K562 (cell line): Measurements from ENCODE around the gene ATP8B4. TPM values are rescaled to one million over a fixed set of nuclear protein-coding genes. Genes with fewer than 3 reads are reported as not detected.

Experiments
- ATAC-seq: fragments of 200-7000 bp; cut with Tn5 transposase; 3 replicates; pipeline ENCODE4 v1.9.1; 2020; ENCODE audit warnings: moderate library complexity
- BruUV-seq: library from RNA; stranded (reverse); fragments of 400-500 nt; replicated peaks from 2 replicates; lab custom pipeline; 2021; lab: Mats Ljungman, UMichigan
- CTCF ChIA-PET: fragments of 300-600 bp; formaldehyde crosslinking; extraction: SDS; loops from one replicate; lab custom pipeline; 2021; ENCODE audit warnings: low intra/inter-chr PET ratio; lab: Yijun Ruan, JAX
- POLR2A ChIA-PET: fragments of 300-600, 350-650 bp; sonication (Branson Sonifier 250); formaldehyde crosslinking; extraction: SDS; loops from one replicate; lab custom pipeline; 2021; ENCODE audit warnings: antibody characterized with exemption, inconsistent platforms; lab: Yijun Ruan, JAX
- DNase-seq, 4 experiments: peaks; one replicate each; pipeline versions ENCODE4 v3.0.0 to v3.0.0-alpha.2; 2011 to 2018; ENCODE audit warnings: low spot score in 3 of 4, mixed read lengths in 3 of 4; ENCODE audit errors: extremely low read depth in 1 of 4
- FAIRE-seq: peaks from 2 replicates; lab custom pipeline; 2011; peaks lifted over from hg19 to GRCh38; lab: Jason Lieb, UNC
- H2AFZ ChIP-seq: 2 replicates; pipeline ENCODE4 v1.6.0; 2011; ENCODE audit warnings: low read depth, low read length, control low read depth, inconsistent platforms
- H3K27ac ChIP-seq: fragments of 200-600 bp; 3 replicates; pipeline ENCODE4 v1.8.0; 2011; ENCODE audit warnings: low read depth, mild to moderate bottlenecking, control low read depth, inconsistent platforms, low read length, moderate library complexity, mixed read lengths; ENCODE audit errors: extremely low read depth
- H3K27me3 ChIP-seq, 2 experiments: fragments of 300-600 bp in 1 of 2; 2 replicates in 1 of 2; 3 replicates in 1 of 2; pipeline versions ENCODE4 v1.6.0 to v1.8.0; 2011; ENCODE audit warnings: inconsistent platforms in 2 of 2, low read length in 2 of 2, mild to moderate bottlenecking in 1 of 2, mixed read lengths in 1 of 2, moderate library complexity in 1 of 2; ENCODE audit not compliant: control insufficient read depth in 2 of 2, insufficient read depth in 2 of 2
- H3K36me3 ChIP-seq: fragments of 300-600 bp; 3 replicates; pipeline ENCODE4 v1.8.0; 2011; ENCODE audit warnings: mild to moderate bottlenecking, low read length, inconsistent platforms; ENCODE audit not compliant: control insufficient read depth, insufficient read depth
- H3K4me1 ChIP-seq, 2 experiments: fragments of 200-600 bp in 1 of 2; replicated peaks in 1 of 2; 2 replicates in 1 of 2; 3 replicates in 1 of 2; pipeline versions ENCODE4 v1.5.1 to v1.8.0; 2011; ENCODE audit warnings: inconsistent platforms in 2 of 2, low read length in 2 of 2, mild to moderate bottlenecking in 1 of 2, mixed read lengths in 1 of 2, moderate library complexity in 1 of 2; ENCODE audit not compliant: control insufficient read depth in 2 of 2, insufficient read depth in 2 of 2
- H3K4me2 ChIP-seq: 2 replicates; pipeline ENCODE4 v1.6.1; 2011; ENCODE audit warnings: low read length, control low read depth, inconsistent platforms, mixed read lengths; ENCODE audit not compliant: insufficient read depth
- H3K4me3 ChIP-seq: fragments of 200-600 bp; sonication (generic), shearing (Covaris generic); 2 replicates; pipeline ENCODE4 v1.5.1; 2016; ENCODE audit warnings: control low read depth, inconsistent platforms
- H3K79me2 ChIP-seq: fragments of 200-600 bp; 3 replicates; pipeline ENCODE4 v1.8.0; 2011; ENCODE audit warnings: low read length, inconsistent platforms; ENCODE audit not compliant: control insufficient read depth, insufficient read depth
- H3K9ac ChIP-seq, 2 experiments: 2 replicates each; pipeline versions ENCODE4 v1.6.0 to v1.6.1; 2011; ENCODE audit warnings: low read depth in 2 of 2, low read length in 2 of 2, control low read depth in 1 of 2, inconsistent platforms in 1 of 2, mild to moderate bottlenecking in 1 of 2, mixed read lengths in 1 of 2; ENCODE audit not compliant: insufficient read depth in 1 of 2
- H3K9me1 ChIP-seq: one replicate; pipeline ENCODE4 v1.6.0; 2011; ENCODE audit warnings: inconsistent platforms, mild to moderate bottlenecking, low read length, moderate library complexity; ENCODE audit not compliant: control insufficient read depth, insufficient read depth
- H3K9me3 ChIP-seq: replicated peaks from 2 replicates; pipeline ENCODE4 v1.5.1; 2011; ENCODE audit warnings: low read depth, low read length, inconsistent platforms; ENCODE audit not compliant: control insufficient read depth, insufficient read depth
- H4K20me1 ChIP-seq: replicated peaks from 2 replicates; pipeline ENCODE4 v1.6.1; 2011; ENCODE audit warnings: low read length, inconsistent platforms, mixed read lengths; ENCODE audit not compliant: control insufficient read depth, insufficient read depth
- KDM1A ChIP-seq, 2 experiments: fragments of 450-650 bp; IDR thresholded peaks; 2 replicates each; pipeline ENCODE4 v1.6.1; 2016; ENCODE audit warnings: mild to moderate bottlenecking in 2 of 2
- MAFF ChIP-seq: IDR thresholded peaks from 2 replicates; pipeline ENCODE4 v1.6.1; 2012; ENCODE audit warnings: low read length, improper control_type of control experiment
- MLX ChIP-seq, 2 experiments: fragments of 450-650 bp in 1 of 2; sonication (generic) in 1 of 2; formaldehyde crosslinking; conservative IDR thresholded peaks; 2 replicates each; pipeline versions ENCODE4 v1.4.0 to v1.8.1; 2020 to 2022; ENCODE audit warnings: mild to moderate bottlenecking in 1 of 2, missing genetic modification reagents in 1 of 2
- NCOA1 ChIP-seq: fragments of 450-650 bp; IDR thresholded peaks from 2 replicates; pipeline ENCODE4 v1.6.1; 2016; ENCODE audit warnings: low read depth
- NFRKB ChIP-seq: fragments of 450-650 bp; IDR thresholded peaks from 2 replicates; pipeline ENCODE4 v1.6.1; 2016; ENCODE audit warnings: low read depth
- PHB ChIP-seq: fragments of 250-450 bp; sonication (Bioruptor Pico); IDR thresholded peaks from 2 replicates; pipeline ENCODE4 v1.5.0; 2021
- SMAD4 ChIP-seq: fragments of 250-450 bp; sonication (Bioruptor Pico); conservative IDR thresholded peaks from 2 replicates; pipeline ENCODE4 v1.8.0; 2021; ENCODE audit warnings: inconsistent platforms, mild to moderate bottlenecking, moderate library complexity
- STAT5A ChIP-seq: IDR thresholded peaks from 2 replicates; pipeline ENCODE4 v1.6.1; 2012; ENCODE audit warnings: low read length, inconsistent platforms, borderline replicate concordance
- TAF9B ChIP-seq: fragments of 450-650 bp; IDR thresholded peaks from 2 replicates; pipeline ENCODE4 v1.6.1; 2018; ENCODE audit warnings: mild to moderate bottlenecking; ENCODE audit not compliant: partially characterized antibody
- TEAD2 ChIP-seq: fragments of 450-650 bp; IDR thresholded peaks from 2 replicates; pipeline ENCODE4 v1.6.1; 2016; ENCODE audit warnings: missing genetic modification characterization, control low read depth, missing compliant biosample characterization
- ZNF124 ChIP-seq: sonication (generic); formaldehyde crosslinking; IDR thresholded peaks from 2 replicates; pipeline ENCODE4 v1.8.1; 2022; ENCODE audit warnings: missing genetic modification reagents
- ZNF76 ChIP-seq: fragments of 250-450 bp; sonication (Bioruptor Pico); IDR thresholded peaks from 2 replicates; pipeline ENCODE4 v1.4.0; 2020; ENCODE audit warnings: mild to moderate bottlenecking, moderate library complexity, borderline replicate concordance
- WGBS: fragments of 100-300 bp; shearing (Covaris generic); methylation state at CpG from one replicate; pipeline ENCODE4 v1.1.6; 2016; ENCODE audit warnings: low coverage, mixed read lengths; ENCODE audit not compliant: insufficient coverage; ENCODE audit errors: missing lambda C conversion rate; 5-methylcytosine and 5-hydroxymethylcytosine counted together
- in situ Hi-C: fragments of 300-500 bp; cut with MboI; formaldehyde crosslinking; loops from 4 replicates; pipeline ENCODE4 v1.15.0; 2018; ENCODE audit warnings: inconsistent platforms, mixed read lengths
- intact Hi-C: fragments of 100-400 bp; cut with micrococcal nuclease; formaldehyde crosslinking; loops from 2 replicates; pipeline ENCODE4 v1.14.2; 2022
- polyA plus RNA-seq, 8 experiments: library from polyadenylated mRNA; depleted of rRNA in 4 of 8; stranded (reverse) in 5 of 8; unstranded in 3 of 8; fragments of >200 nt; fragmentation: Nextera tagmentation in 2 of 8; fragmentation: Illumina TruSeq in 1 of 8; extraction: Ambion mirVana in 2 of 8; extraction: Trizol in 1 of 8; gene quantifications; 2 replicates each; pipeline versions ENCODE4 v1.2.1 to v1.2.3, GENCODE V29; 2011 to 2014; ENCODE audit warnings: inconsistent platforms in 1 of 8, missing spikeins in 1 of 8
- total RNA-seq, 7 experiments: library from RNA; depleted of rRNA in 6 of 7; stranded (reverse); fragments of >200 nt in 6 of 7; fragmentation: Illumina TruSeq in 2 of 7; extraction: Trizol in 2 of 7; gene quantifications; 2 replicates each; pipeline versions ENCODE4 v1.2.1 to v1.2.3, GENCODE V29; 2011 to 2021; ENCODE audit warnings: low replicate concordance in 1 of 7
- TF ChIP-seq, protein P1 (sequence below): fragments of 250-450 bp; sonication (Bioruptor Pico); IDR thresholded peaks from 2 replicates; pipeline ENCODE4 v1.8.0; 2022; ENCODE audit warnings: inconsistent platforms, mild to moderate bottlenecking, moderate library complexity, borderline replicate concordance

ATP8B4 gene
- total and polyA plus RNA-seq, 9 of the 15 experiments (the other 6 are each of a cell fraction or from before 2014, with no cell fraction given): 0.14 to 2.5 (median 0.44) TPM

DNA sequence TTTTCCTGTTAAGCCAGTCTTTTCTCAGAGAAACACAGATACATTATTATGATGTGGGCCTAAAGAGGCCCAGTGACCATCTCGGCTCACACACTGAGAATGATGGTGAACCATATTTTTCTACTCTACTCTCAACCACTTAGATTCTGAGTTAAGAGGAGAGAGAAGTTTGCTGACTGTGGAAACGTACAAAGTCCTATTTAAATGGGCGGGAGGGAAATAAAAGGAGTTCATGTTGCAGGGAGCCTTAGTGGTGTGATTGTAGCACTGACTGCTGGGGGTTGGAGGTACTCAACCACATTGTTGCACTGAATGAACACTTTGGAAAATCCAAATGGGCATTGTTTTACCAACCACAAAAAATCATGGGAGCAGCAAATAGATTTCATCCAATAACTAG, 51.0 kb downstream of the ATP8B4 start:
- Histone ChIP-seq H3K4me2 (no peak overlapping the region), H3K9me3 (no peaks in the 10 kb centered on the region), H2AFZ (no peak overlapping the region), H3K4me3 (no peak overlapping the region), H3K27me3 (no peaks in the 10 kb centered on the region), H3K9me1 (no peaks in the 10 kb centered on the region), H3K4me1 (no peaks in the 10 kb centered on the region; a peak in 1 of 5 replicates), H4K20me1 (no peaks in the 10 kb centered on the region), H3K36me3 (no peaks in the 10 kb centered on the region), H3K27ac (no peak overlapping the region), H3K9ac (no peak overlapping the region)
- ATAC-seq: no peak
- no peak for FAIRE-seq
- in situ Hi-C loops: no loop called here
- intact Hi-C loops: no loop called here
- ChIA-PET CTCF (no interaction called here), POLR2A (interaction anchor here (0.6 kb wide), 2 partner anchors 28 to 100 kb away, joined by 3 to 7 read pairs; no protein-coding TSS in a partner anchor)
- no peak for DNase-seq
- WGBS: 9% methylated on average over 3 of the region's 3 CpGs
- BruUV-seq: no TSS peak
- TF ChIP-seq ZNF76 (CRISPR knock-in tag): no peak
- no peak for TF ChIP-seq NFRKB
- TF ChIP-seq SMAD4 (CRISPR knock-in tag): no peak
- no peak for TF ChIP-seq NCOA1
- no peak for TF ChIP-seq TAF9B
- no peak for TF ChIP-seq TEAD2 (tag)
- TF ChIP-seq PHB (CRISPR knock-in tag): no peak
- TF ChIP-seq, protein P1, sequence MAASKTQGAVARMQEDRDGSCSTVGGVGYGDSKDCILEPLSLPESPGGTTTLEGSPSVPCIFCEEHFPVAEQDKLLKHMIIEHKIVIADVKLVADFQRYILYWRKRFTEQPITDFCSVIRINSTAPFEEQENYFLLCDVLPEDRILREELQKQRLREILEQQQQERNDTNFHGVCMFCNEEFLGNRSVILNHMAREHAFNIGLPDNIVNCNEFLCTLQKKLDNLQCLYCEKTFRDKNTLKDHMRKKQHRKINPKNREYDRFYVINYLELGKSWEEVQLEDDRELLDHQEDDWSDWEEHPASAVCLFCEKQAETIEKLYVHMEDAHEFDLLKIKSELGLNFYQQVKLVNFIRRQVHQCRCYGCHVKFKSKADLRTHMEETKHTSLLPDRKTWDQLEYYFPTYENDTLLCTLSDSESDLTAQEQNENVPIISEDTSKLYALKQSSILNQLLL (CRISPR knock-in tag): no peak
- no peak for TF ChIP-seq STAT5A
- no peak for TF ChIP-seq MAFF
- TF ChIP-seq KDM1A (IDR thresholded peaks at IDR 0.05): no peak
- no peak for TF ChIP-seq ZNF124 (CRISPR knock-in tag)
- no peak for TF ChIP-seq MLX (CRISPR knock-in tag; conservative IDR thresholded peaks at IDR 0.05)
- TF ChIP-seq, all 486 proteins: peak for 0
- no peaks in the 10 kb centered on the region for H3K79me2 ChIP-seq
